Measurements from ENCODE around the gene CATSPERB.

CATSPERB gene

GRCh38 chr14:91722386-91722785 is 9.5 kb downstream of the CATSPERB start:
- DNase-seq (ENCODE audit: low spot score) = no peak
- Histone ChIP-seq H3K14ac (ENCODE audit: low read length) (no peak overlapping the region), H3K4me2 (ENCODE audit: insufficient read depth, low read length, poor library complexity, severe bottlenecking) (no peak overlapping the region), H3K27ac (replicated peaks; ENCODE audit: low read length) (no peak overlapping the region), H2BK12ac (ENCODE audit: low read length) (no peak overlapping the region), H3K36me3 (replicated peaks in 1 of 2; ENCODE audit: control insufficient read depth in 2 of 2, insufficient read depth in 2 of 2, low read length in 2 of 2) (no peaks in the 10 kb centered on the region), H3K27me3 (ENCODE audit: control insufficient read depth in 3 of 3, insufficient read depth in 3 of 3, low read depth in 1 of 3, low read length in 3 of 3) (no peaks in the 10 kb centered on the region), H3K23ac (ENCODE audit: low read depth, low read length, poor library complexity) (no peak overlapping the region), H3K4ac (ENCODE audit: low read length) (no peak overlapping the region), H4K8ac (ENCODE audit: low read depth, low read length) (no peak overlapping the region), H2AFZ (ENCODE audit: low read length) (no peak overlapping the region), H2BK5ac (ENCODE audit: low read length) (no peak overlapping the region), H3K4me3 (ENCODE audit: low read length in 2 of 2) (no peak overlapping the region), H2AK5ac (ENCODE audit: low read depth, low read length) (no peak overlapping the region), H3K9ac (ENCODE audit: low read depth, low read length, poor library complexity) (no peak overlapping the region), H3K9me3 (replicated peaks in 1 of 2; ENCODE audit: control insufficient read depth in 2 of 2, insufficient read depth in 1 of 2, low read depth in 1 of 2, low read length in 2 of 2) (no peaks in the 10 kb centered on the region), H3K18ac (ENCODE audit: low read length) (no peak overlapping the region), H4K91ac (ENCODE audit: low read depth, low read length, poor library complexity) (no peak overlapping the region), H2BK120ac (ENCODE audit: low read depth, low read length) (no peak overlapping the region), H3K79me1 (ENCODE audit: low read depth, low read length) (no peaks in the 10 kb centered on the region), H3K4me1 (ENCODE audit: control insufficient read depth in 2 of 2, insufficient read depth in 1 of 2, low read depth in 1 of 2, low read length in 2 of 2) (no peaks in the 10 kb centered on the region), H2BK15ac (ENCODE audit: low read length) (no peak overlapping the region)

GRCh38 chr14:91719839-91720238 is 12.0 kb downstream of the CATSPERB start:
- no peak overlapping the region for H4K91ac ChIP-seq (ENCODE audit: low read depth, low read length, poor library complexity)
- H3K4ac ChIP-seq (ENCODE audit: low read length) = no peak overlapping the region
- H2AFZ ChIP-seq (ENCODE audit: low read length) = no peak overlapping the region
- H2BK15ac ChIP-seq (ENCODE audit: low read length) = no peak overlapping the region
- no peak overlapping the region for H2BK5ac ChIP-seq (ENCODE audit: low read length)
- no peak overlapping the region for H3K27ac ChIP-seq (replicated peaks; ENCODE audit: low read length)
- H3K4me3 ChIP-seq (ENCODE audit: low read length in 2 of 2) = no peak overlapping the region
- no peaks in the 10 kb centered on the region for H3K4me1 ChIP-seq (ENCODE audit: control insufficient read depth in 2 of 2, insufficient read depth in 1 of 2, low read depth in 1 of 2, low read length in 2 of 2)
- WGBS, 2 donors (ENCODE audit: extremely low coverage in 2 of 2, insufficient read length in 2 of 2, insufficient replicate concordance in 1 of 2) = no CpG with 5 or more reads among the region's 3 CpGs
- no peaks in the 10 kb centered on the region for H3K79me1 ChIP-seq (ENCODE audit: low read depth, low read length)
- no peak overlapping the region for H3K14ac ChIP-seq (ENCODE audit: low read length)
- H3K18ac ChIP-seq (ENCODE audit: low read length) = no peak overlapping the region
- H3K4me2 ChIP-seq (ENCODE audit: insufficient read depth, low read length, poor library complexity, severe bottlenecking) = no peak overlapping the region
- H3K27me3 ChIP-seq (ENCODE audit: control insufficient read depth in 3 of 3, insufficient read depth in 3 of 3, low read depth in 1 of 3, low read length in 3 of 3) = no peaks in the 10 kb centered on the region
- no peak overlapping the region for H3K23ac ChIP-seq (ENCODE audit: low read depth, low read length, poor library complexity)
- no peak overlapping the region for H2BK12ac ChIP-seq (ENCODE audit: low read length)
- no peaks in the 10 kb centered on the region for H3K9me3 ChIP-seq (replicated peaks in 1 of 2; ENCODE audit: control insufficient read depth in 2 of 2, insufficient read depth in 1 of 2, low read depth in 1 of 2, low read length in 2 of 2)
- no peak overlapping the region for H4K8ac ChIP-seq (ENCODE audit: low read depth, low read length)
- no peak overlapping the region for H3K9ac ChIP-seq (ENCODE audit: low read depth, low read length, poor library complexity)
- no peak for DNase-seq (ENCODE audit: low spot score)
- no peaks in the 10 kb centered on the region for H3K36me3 ChIP-seq (replicated peaks in 1 of 2; ENCODE audit: control insufficient read depth in 2 of 2, insufficient read depth in 2 of 2, low read length in 2 of 2)
- no peak overlapping the region for H2AK5ac ChIP-seq (ENCODE audit: low read depth, low read length)
- H2BK120ac ChIP-seq (ENCODE audit: low read depth, low read length) = no peak overlapping the region

- Histone ChIP-seq H3K4ac (ENCODE audit: low read length) (no peak overlapping the region), H3K27ac (replicated peaks; ENCODE audit: low read length) (no peak overlapping the region), H4K91ac (ENCODE audit: low read depth, low read length, poor library complexity) (no peak overlapping the region), H2BK12ac (ENCODE audit: low read length) (no peak overlapping the region), H3K4me2 (ENCODE audit: insufficient read depth, low read length, poor library complexity, severe bottlenecking) (no peak overlapping the region), H3K18ac (ENCODE audit: low read length) (no peak overlapping the region), H3K4me3 (ENCODE audit: low read length in 2 of 2) (no peak overlapping the region), H4K8ac (ENCODE audit: low read depth, low read length) (no peak overlapping the region), H3K27me3 (ENCODE audit: control insufficient read depth in 3 of 3, insufficient read depth in 3 of 3, low read depth in 1 of 3, low read length in 3 of 3) (no peaks in the 10 kb centered on the region), H2AFZ (ENCODE audit: low read length) (no peak overlapping the region), H3K9ac (ENCODE audit: low read depth, low read length, poor library complexity) (no peak overlapping the region), H2BK120ac (ENCODE audit: low read depth, low read length) (no peak overlapping the region), H3K14ac (ENCODE audit: low read length) (no peak overlapping the region), H3K9me3 (replicated peaks in 1 of 2; ENCODE audit: control insufficient read depth in 2 of 2, insufficient read depth in 1 of 2, low read depth in 1 of 2, low read length in 2 of 2) (no peaks in the 10 kb centered on the region), H2AK5ac (ENCODE audit: low read depth, low read length) (no peak overlapping the region), H3K36me3 (replicated peaks in 1 of 2; ENCODE audit: control insufficient read depth in 2 of 2, insufficient read depth in 2 of 2, low read length in 2 of 2) (no peaks in the 10 kb centered on the region), H2BK5ac (ENCODE audit: low read length) (no peak overlapping the region), H3K23ac (ENCODE audit: low read depth, low read length, poor library complexity) (no peak overlapping the region), H3K4me1 (ENCODE audit: control insufficient read depth in 2 of 2, insufficient read depth in 1 of 2, low read depth in 1 of 2, low read length in 2 of 2) (no peaks in the 10 kb centered on the region), H2BK15ac (ENCODE audit: low read length) (no peak overlapping the region), H3K79me1 (ENCODE audit: low read depth, low read length) (no peaks in the 10 kb centered on the region)
- DNase-seq (ENCODE audit: low spot score) = no peak
- WGBS, 2 donors (ENCODE audit: extremely low coverage in 2 of 2, insufficient read length in 2 of 2, insufficient replicate concordance in 1 of 2) = no CpG with 5 or more reads among the region's 1 CpG
Measured at GRCh38 chr14:91716999-91717398, 14.9 kb downstream of the CATSPERB start.

GRCh38 chr14:91714805-91715204 is 17.1 kb downstream of the CATSPERB start:
- DNase-seq (ENCODE audit: low spot score) = no peak
- Histone ChIP-seq H3K4me1 (ENCODE audit: control insufficient read depth in 2 of 2, insufficient read depth in 1 of 2, low read depth in 1 of 2, low read length in 2 of 2) (no peaks in the 10 kb centered on the region), H3K18ac (ENCODE audit: low read length) (no peak overlapping the region), H2AFZ (ENCODE audit: low read length) (no peak overlapping the region), H4K8ac (ENCODE audit: low read depth, low read length) (no peak overlapping the region), H3K4ac (ENCODE audit: low read length) (no peak overlapping the region), H3K9ac (ENCODE audit: low read depth, low read length, poor library complexity) (no peak overlapping the region), H3K4me2 (ENCODE audit: insufficient read depth, low read length, poor library complexity, severe bottlenecking) (no peak overlapping the region), H4K91ac (ENCODE audit: low read depth, low read length, poor library complexity) (no peak overlapping the region), H3K36me3 (replicated peaks in 1 of 2; ENCODE audit: control insufficient read depth in 2 of 2, insufficient read depth in 2 of 2, low read length in 2 of 2) (no peaks in the 10 kb centered on the region), H2BK120ac (ENCODE audit: low read depth, low read length) (no peak overlapping the region), H2BK15ac (ENCODE audit: low read length) (no peak overlapping the region), H3K14ac (ENCODE audit: low read length) (no peak overlapping the region), H3K27me3 (ENCODE audit: control insufficient read depth in 3 of 3, insufficient read depth in 3 of 3, low read depth in 1 of 3, low read length in 3 of 3) (no peaks in the 10 kb centered on the region), H2AK5ac (ENCODE audit: low read depth, low read length) (no peak overlapping the region), H3K79me1 (ENCODE audit: low read depth, low read length) (no peaks in the 10 kb centered on the region), H2BK5ac (ENCODE audit: low read length) (no peak overlapping the region), H3K23ac (ENCODE audit: low read depth, low read length, poor library complexity) (no peak overlapping the region), H3K9me3 (replicated peaks in 1 of 2; ENCODE audit: control insufficient read depth in 2 of 2, insufficient read depth in 1 of 2, low read depth in 1 of 2, low read length in 2 of 2) (no peaks in the 10 kb centered on the region), H3K4me3 (ENCODE audit: low read length in 2 of 2) (no peak overlapping the region), H2BK12ac (ENCODE audit: low read length) (no peak overlapping the region), H3K27ac (replicated peaks; ENCODE audit: low read length) (no peak overlapping the region)
- WGBS, 2 donors (ENCODE audit: extremely low coverage in 2 of 2, insufficient read length in 2 of 2, insufficient replicate concordance in 1 of 2) = no CpG with 5 or more reads among the region's 6 CpGs
